Cortex of kidney (tissue), 1 donor: Measurements from ENCODE around the gene CST5.
"Not testable (repeated sequence)": the region's sequence is repeated elsewhere in the genome, so short reads cannot be mapped to it uniquely, and the experiment has no call there.

Experiments
- DNase-seq: peaks from one replicate; lab custom pipeline; 2025; lab: John Stamatoyannopoulos, UW

CST5 gene

GRCh38 chr20:23889775-23890187 lies 10.2 kb upstream of the CST5 start:
- no peak for DNase-seq

GRCh38 chr20:23887856-23888255 lies 8.3 kb upstream of the CST5 start:
- no peak for DNase-seq

GRCh38 chr20:23884771-23885162 lies 5.2 kb upstream of the CST5 start:
- DNase-seq, result no peak

GRCh38 chr20:23884136-23884770 lies 4.7 kb upstream of the CST5 start:
- DNase-seq, result no peak

- DNase-seq, result no peak
Observed at GRCh38 chr20:23881371-23881770, 1.8 kb upstream of the CST5 start.

GRCh38 chr20:23880417-23880816 lies 869 bp upstream of the CST5 start:
- no peak for DNase-seq

- DNase-seq, result no peak
Observed at GRCh38 chr20:23879811-23880374, 345 bp upstream of the CST5 start.

GRCh38 chr20:23878787-23879186 lies 761 bp downstream of the CST5 start:
- no peak for DNase-seq

GRCh38 chr20:23878016-23878542 lies 1.5 kb downstream of the CST5 start:
- not testable (repeated sequence) for DNase-seq

- DNase-seq, result no peak
Observed at GRCh38 chr20:23877524-23877923, 2.0 kb downstream of the CST5 start.

- DNase-seq, result no peak
Observed at GRCh38 chr20:23875606-23876237, 3.8 kb downstream of the CST5 start.

- no peak for DNase-seq
Observed at GRCh38 chr20:23874747-23875146, 4.8 kb downstream of the CST5 start.

- no peak for DNase-seq
Observed at GRCh38 chr20:23873370-23874015, 6.1 kb downstream of the CST5 start.

- DNase-seq, result no peak
Observed at GRCh38 chr20:23872065-23872464, 7.5 kb downstream of the CST5 start.

GRCh38 chr20:23870461-23870860 lies 9.1 kb downstream of the CST5 start:
- no peak for DNase-seq

- DNase-seq, result no peak
Observed at GRCh38 chr20:23869520-23869919, 10.0 kb downstream of the CST5 start.

- no peak for DNase-seq
Observed at GRCh38 chr20:23868321-23868720, 11.2 kb downstream of the CST5 start.

- DNase-seq, result no peak
Observed at GRCh38 chr20:23867152-23867776, 12.3 kb downstream of the CST5 start.

GRCh38 chr20:23860771-23861170 lies 18.8 kb downstream of the CST5 start:
- not testable (repeated sequence) for DNase-seq

GRCh38 chr20:23857962-23858595 lies 21.5 kb downstream of the CST5 start:
- DNase-seq, result no peak

- no peak for DNase-seq
Observed at GRCh38 chr20:23856736-23857135, 22.8 kb downstream of the CST5 start.

GRCh38 chr20:23856226-23856625 lies 23.3 kb downstream of the CST5 start:
- no peak for DNase-seq
